T-helper 2 cell treated with Interferon-gamma antibody and Interleukin-4, amounts not matched to agents 5 μg/mL and 100 μg/mL, for 36 hours (primary cell): ENCODE data around the gene MPDZ.

Experiments
- DNase-seq: peaks from one replicate; pipeline ENCODE4 v3.0.0; 2021; ENCODE audit warnings: low spot score
- H3K27ac Mint-ChIP-seq: one replicate; pipeline ENCODE4 v1.8.0; 2021; ENCODE audit warnings: mild to moderate bottlenecking, mixed read lengths
- H3K27me3 Mint-ChIP-seq: one replicate; pipeline ENCODE4 v1.8.0; 2021; ENCODE audit warnings: low read depth, mixed read lengths
- H3K36me3 Mint-ChIP-seq: one replicate; pipeline ENCODE4 v1.8.0; 2021; ENCODE audit warnings: low read depth, mixed read lengths
- H3K4me1 Mint-ChIP-seq: one replicate; pipeline ENCODE4 v1.8.0; 2021; ENCODE audit warnings: low read depth, mixed read lengths
- H3K4me3 Mint-ChIP-seq: one replicate; pipeline ENCODE4 v1.8.0; 2022; ENCODE audit warnings: mild to moderate bottlenecking, moderate library complexity, mixed read lengths
- H3K9me3 Mint-ChIP-seq: one replicate; pipeline ENCODE4 v1.8.0; 2021; ENCODE audit warnings: mixed read lengths

Gene MPDZ

DNA sequence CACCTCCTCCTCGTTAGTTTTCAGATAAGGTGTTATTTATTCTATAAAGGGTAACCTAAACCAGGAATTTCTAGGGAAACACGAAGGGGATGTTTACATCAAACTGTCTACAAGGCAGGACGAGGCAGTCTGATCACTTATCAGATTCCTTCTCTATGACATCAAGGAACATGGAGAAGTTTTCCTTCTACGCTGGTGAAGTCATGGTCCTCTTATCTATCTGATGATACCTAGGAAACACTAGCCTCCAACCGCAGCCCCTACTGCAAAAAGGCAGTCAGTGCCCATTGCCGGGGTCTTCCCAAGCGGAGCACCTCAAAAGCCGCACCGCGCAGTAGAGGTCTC is 1.5 kb downstream of the MPDZ start:
- H3K4me3 Mint-ChIP-seq, result no peak overlapping the region
- H3K9me3 Mint-ChIP-seq, result no peaks in the 10 kb centered on the region

DNA sequence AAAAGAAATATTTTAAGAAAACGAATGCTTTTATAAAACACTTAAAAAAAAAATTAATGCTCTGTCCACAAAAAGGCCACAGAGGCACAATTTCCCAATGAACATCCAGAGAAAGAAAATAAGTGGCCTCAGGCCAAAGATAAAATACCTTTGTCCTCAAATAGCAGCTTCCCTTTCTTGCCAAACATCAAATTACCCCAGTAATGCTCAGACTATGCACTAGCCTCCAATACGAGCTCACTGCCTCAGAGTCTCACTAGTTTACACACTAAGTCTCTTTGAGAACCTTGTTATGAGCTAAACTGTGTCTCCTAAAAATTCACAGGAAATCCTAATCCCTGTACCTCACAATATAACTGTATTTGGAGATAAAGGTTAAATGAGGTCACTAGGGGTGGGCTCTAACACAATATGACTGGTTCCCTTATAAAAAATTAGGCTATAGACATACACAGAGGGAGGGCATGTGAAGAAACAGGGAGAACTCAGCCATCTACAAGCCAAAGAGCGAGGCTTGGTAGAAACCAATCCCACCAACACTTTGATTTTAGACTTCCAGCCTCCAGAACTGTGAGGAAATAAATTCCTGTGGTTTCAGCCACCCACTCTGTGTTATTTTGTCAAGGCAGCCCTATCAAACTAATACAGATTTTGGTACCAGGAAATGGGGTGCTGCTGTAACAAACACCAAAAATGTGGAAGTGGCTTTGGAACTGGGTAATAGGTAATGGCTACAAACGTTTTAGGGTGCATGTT is 4.4 kb downstream of the MPDZ start:
- Mint-ChIP-seq H3K4me3 (no peak overlapping the region), H3K36me3 (no peaks in the 10 kb centered on the region), H3K27me3 (peaks cover 8% of the 10 kb centered on the region), H3K9me3 (peaks cover 3% of the 10 kb centered on the region), H3K4me1 (no peaks in the 10 kb centered on the region), H3K27ac (no peak overlapping the region)
- no peak for DNase-seq

More for the DNA sequence above, 1.5 kb downstream of the MPDZ start:
- no peak for DNase-seq
- Mint-ChIP-seq H3K27me3 (peaks cover 10% of the 10 kb centered on the region), H3K4me1 (no peaks in the 10 kb centered on the region), H3K27ac (no peak overlapping the region), H3K36me3 (no peaks in the 10 kb centered on the region)

DNA sequence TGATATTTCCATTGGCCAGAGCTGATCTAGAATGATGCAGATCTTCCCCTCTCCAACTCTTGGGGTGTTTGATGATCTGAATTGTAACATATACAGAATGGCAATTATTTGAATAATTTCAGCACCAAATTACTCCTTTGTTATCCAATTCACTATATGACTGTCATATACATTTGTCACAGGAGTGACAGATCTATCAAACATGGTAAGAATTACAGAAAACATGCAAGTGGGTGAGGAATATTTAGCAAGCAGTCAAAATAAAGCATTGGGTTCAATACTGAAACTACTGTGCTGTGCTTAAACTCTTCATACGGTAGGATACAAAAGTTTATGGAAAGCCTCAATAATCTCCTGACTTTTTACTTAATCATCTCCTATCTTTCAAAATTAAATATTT is 8.8 kb downstream of the MPDZ start:
- no peaks in the 10 kb centered on the region for H3K27me3 Mint-ChIP-seq
- no peaks in the 10 kb centered on the region for H3K4me1 Mint-ChIP-seq
- no peak for DNase-seq
- no peak overlapping the region for H3K27ac Mint-ChIP-seq
- H3K36me3 Mint-ChIP-seq, result no peaks in the 10 kb centered on the region
- peaks cover 3% of the 10 kb centered on the region for H3K9me3 Mint-ChIP-seq
- H3K4me3 Mint-ChIP-seq, result no peak overlapping the region

GRCh38 chr9:13269589-13270452 is 9.7 kb downstream of the MPDZ start:
- H3K4me3 Mint-ChIP-seq, result no peak overlapping the region
- no peaks in the 10 kb centered on the region for H3K27me3 Mint-ChIP-seq
- no peak overlapping the region for H3K27ac Mint-ChIP-seq
- no peaks in the 10 kb centered on the region for H3K36me3 Mint-ChIP-seq
- DNase-seq, result no peak
- peaks cover 3% of the 10 kb centered on the region for H3K9me3 Mint-ChIP-seq
- H3K4me1 Mint-ChIP-seq, result no peaks in the 10 kb centered on the region

GRCh38 chr9:13268469-13268868 is 11.0 kb downstream of the MPDZ start:
- no peaks in the 10 kb centered on the region for H3K4me1 Mint-ChIP-seq
- H3K36me3 Mint-ChIP-seq, result no peaks in the 10 kb centered on the region
- no peak overlapping the region for H3K27ac Mint-ChIP-seq
- no peaks in the 10 kb centered on the region for H3K27me3 Mint-ChIP-seq
- H3K4me3 Mint-ChIP-seq, result no peak overlapping the region
- DNase-seq, result no peak
- H3K9me3 Mint-ChIP-seq, result peaks cover 3% of the 10 kb centered on the region

DNA sequence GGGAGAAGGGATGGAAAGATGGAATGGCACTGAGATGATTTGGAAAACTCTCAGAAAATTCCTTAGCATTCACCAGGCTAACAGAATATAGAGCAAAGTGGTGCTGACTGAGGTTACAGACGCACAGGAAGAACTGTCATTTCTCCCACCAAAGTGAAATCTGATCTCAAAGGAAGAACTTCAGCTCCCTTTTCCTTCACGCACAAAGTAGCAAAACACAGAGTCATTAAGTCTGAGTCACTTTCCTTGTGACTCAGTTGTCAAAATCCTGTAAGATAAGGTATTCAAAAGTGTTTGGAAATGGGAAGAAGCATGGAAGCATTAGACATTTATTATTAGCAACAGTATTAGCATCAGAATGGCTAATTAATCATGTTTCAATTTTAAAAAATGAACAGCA is 11.7 kb downstream of the MPDZ start:
- DNase-seq, result no peak
- Mint-ChIP-seq H3K4me3 (no peak overlapping the region), H3K4me1 (no peaks in the 10 kb centered on the region), H3K9me3 (peaks cover 3% of the 10 kb centered on the region), H3K27me3 (no peaks in the 10 kb centered on the region), H3K27ac (no peak overlapping the region), H3K36me3 (no peaks in the 10 kb centered on the region)

DNA sequence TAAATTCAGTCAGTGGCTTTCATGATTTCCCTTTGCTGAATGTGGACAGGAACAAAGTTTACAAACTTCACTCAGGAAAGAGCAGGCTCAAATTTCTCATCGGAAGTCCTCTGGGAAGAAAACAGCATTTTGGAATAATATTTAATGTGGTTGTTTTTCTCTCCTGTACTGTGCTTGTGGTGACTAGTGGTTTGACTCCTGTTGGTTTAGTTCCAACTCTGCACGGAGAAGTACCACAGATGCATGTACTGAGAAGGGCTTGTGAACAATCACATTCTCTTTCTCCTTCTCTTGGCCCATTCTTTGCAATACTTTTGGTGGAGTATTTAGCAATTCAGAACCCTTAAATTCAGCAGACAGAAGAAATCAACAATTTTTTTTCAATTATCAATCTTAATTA is 13.3 kb downstream of the MPDZ start:
- H3K4me3 Mint-ChIP-seq, result no peak overlapping the region
- no peaks in the 10 kb centered on the region for H3K36me3 Mint-ChIP-seq
- no peak overlapping the region for H3K27ac Mint-ChIP-seq
- no peak for DNase-seq
- no peaks in the 10 kb centered on the region for H3K4me1 Mint-ChIP-seq
- H3K27me3 Mint-ChIP-seq, result no peaks in the 10 kb centered on the region
- H3K9me3 Mint-ChIP-seq, result peaks cover 2% of the 10 kb centered on the region

- no peaks in the 10 kb centered on the region for H3K4me1 Mint-ChIP-seq
- no peaks in the 10 kb centered on the region for H3K27me3 Mint-ChIP-seq
- H3K9me3 Mint-ChIP-seq, result peaks cover 7% of the 10 kb centered on the region
- no peaks in the 10 kb centered on the region for H3K36me3 Mint-ChIP-seq
- no peak overlapping the region for H3K4me3 Mint-ChIP-seq
- DNase-seq, result no peak
- H3K27ac Mint-ChIP-seq, result no peak overlapping the region
Observed at GRCh38 chr9:13264788-13265187, 14.7 kb downstream of the MPDZ start.

DNA sequence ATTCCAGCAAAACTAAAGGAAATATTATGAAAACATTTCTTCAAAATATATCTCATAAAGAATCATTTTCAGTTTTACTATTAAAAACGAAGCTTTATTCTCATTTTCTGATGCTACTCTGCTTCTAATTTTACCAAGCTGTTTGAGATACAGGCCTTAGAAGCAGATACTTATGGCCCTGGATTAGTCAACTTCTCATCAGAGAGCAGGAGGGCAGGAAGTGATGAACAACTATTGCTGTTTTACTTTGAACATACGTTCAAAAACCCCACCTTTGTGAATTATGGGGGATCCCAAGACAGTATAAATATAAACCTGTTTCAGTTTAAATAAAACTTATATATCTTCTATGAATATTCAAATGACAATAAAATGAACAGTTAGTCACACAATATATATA is 16.0 kb downstream of the MPDZ start:
- Mint-ChIP-seq H3K9me3 (peaks cover 7% of the 10 kb centered on the region), H3K27ac (no peak overlapping the region)

GRCh38 chr9:13252852-13253251 is 26.6 kb downstream of the MPDZ start:
- Mint-ChIP-seq H3K27me3 (no peaks in the 10 kb centered on the region), H3K9me3 (peaks cover 18% of the 10 kb centered on the region), H3K4me3 (no peak overlapping the region), H3K36me3 (no peaks in the 10 kb centered on the region), H3K27ac (no peak overlapping the region), H3K4me1 (no peaks in the 10 kb centered on the region)
- DNase-seq, result no peak

More for the DNA sequence above, 16.0 kb downstream of the MPDZ start:
- DNase-seq, result no peak
- Mint-ChIP-seq H3K4me1 (no peaks in the 10 kb centered on the region), H3K27me3 (no peaks in the 10 kb centered on the region), H3K36me3 (no peaks in the 10 kb centered on the region), H3K4me3 (no peak overlapping the region)

- H3K27ac Mint-ChIP-seq, result no peak overlapping the region
- no peak overlapping the region for H3K4me3 Mint-ChIP-seq
- no peak for DNase-seq
- no peaks in the 10 kb centered on the region for H3K36me3 Mint-ChIP-seq
- H3K9me3 Mint-ChIP-seq, result peaks cover 8% of the 10 kb centered on the region
- H3K27me3 Mint-ChIP-seq, result no peaks in the 10 kb centered on the region
- H3K4me1 Mint-ChIP-seq, result no peaks in the 10 kb centered on the region
Observed at GRCh38 chr9:13244181-13244580, 35.3 kb downstream of the MPDZ start.

GRCh38 chr9:13241283-13241682 is 38.2 kb downstream of the MPDZ start:
- Mint-ChIP-seq H3K9me3 (peaks cover 22% of the 10 kb centered on the region), H3K27me3 (no peaks in the 10 kb centered on the region), H3K4me1 (no peaks in the 10 kb centered on the region), H3K36me3 (no peaks in the 10 kb centered on the region), H3K4me3 (no peak overlapping the region), H3K27ac (no peak overlapping the region)
- no peak for DNase-seq

- H3K9me3 Mint-ChIP-seq, result peaks cover 27% of the 10 kb centered on the region
- no peak for DNase-seq
- H3K27ac Mint-ChIP-seq, result no peak overlapping the region
- H3K36me3 Mint-ChIP-seq, result no peaks in the 10 kb centered on the region
- H3K4me1 Mint-ChIP-seq, result no peaks in the 10 kb centered on the region
- H3K27me3 Mint-ChIP-seq, result no peaks in the 10 kb centered on the region
- no peak overlapping the region for H3K4me3 Mint-ChIP-seq
Observed at GRCh38 chr9:13239660-13240059, 39.8 kb downstream of the MPDZ start.

GRCh38 chr9:13239208-13239607 is 40.3 kb downstream of the MPDZ start:
- Mint-ChIP-seq H3K27me3 (no peaks in the 10 kb centered on the region), H3K4me1 (no peaks in the 10 kb centered on the region), H3K36me3 (no peaks in the 10 kb centered on the region), H3K27ac (no peak overlapping the region), H3K9me3 (peaks cover 27% of the 10 kb centered on the region), H3K4me3 (no peak overlapping the region)
- DNase-seq, result no peak
